ENCODE measurements around the gene PHLDB3. TPM values are rescaled to one million over a fixed set of nuclear protein-coding genes. Genes with fewer than 3 reads are reported as not detected.

PHLDB3 gene
- total and polyA plus RNA-seq, 2 of the 4 experiments (the other 2 are of a cell fraction): 2.9 to 10.6 TPM

- DNase-seq (no peak), ATAC-seq (ENCODE audit: low read depth) (no peak)
- peaks cover 0 to 11% of the 10 kb centered on the region in 2 experiments; a peak in 3 of 4 replicates for H3K79me1 ChIP-seq (ENCODE audit: low read depth in 1 of 2, low read length in 2 of 2)
- H3K4me1 ChIP-seq (ENCODE audit: control insufficient read depth, insufficient read depth, low read length): peaks cover 4% of the 10 kb centered on the region; the same call in 1 of the 2 replicates
- H3K9me3 ChIP-seq (ENCODE audit: control insufficient read depth, insufficient read depth, low read length): no peaks in the 10 kb centered on the region
- ChIA-PET CTCF (interaction anchor here (0.6 to 1.3 kb wide), 2 partner anchors 12 to 55 kb away, joined by 3 to 4 read pairs; no protein-coding TSS in a partner anchor), POLR2A (ENCODE audit: unreplicated experiment) (interaction anchor here (0.5 kb wide), 1 partner anchor 67 kb away, joined by 4 read pairs; no protein-coding TSS in a partner anchor)
- no peak overlapping the region for H3K56ac ChIP-seq (ENCODE audit: extremely low read depth, insufficient read depth, low read length)
- H2BK120ac ChIP-seq (ENCODE audit: low read depth, low read length): no peak overlapping the region
- H3K18ac ChIP-seq (ENCODE audit: low read depth, low read length): no peak overlapping the region
- no peak overlapping the region for H2BK20ac ChIP-seq (ENCODE audit: low read depth, low read length)
- dilution Hi-C loops (cut with HindIII; ENCODE audit: low sequenced_read_pairs, unreplicated experiment) (no loop called here), in situ Hi-C loops (cut with MboI; ENCODE audit: low sequenced_read_pairs) (no loop called here), intact Hi-C loops (cut with micrococcal nuclease) (no loop called here)
- H3K27ac ChIP-seq (ENCODE audit: insufficient read depth, low read length): no peak overlapping the region
- no peak overlapping the region for H2BK5ac ChIP-seq (ENCODE audit: low read depth, low read length, poor library complexity, severe bottlenecking)
- H3K36me3 ChIP-seq (ENCODE audit: control insufficient read depth, insufficient read depth, low read length): peaks cover 9% of the 10 kb centered on the region
- WGBS, 2 experiments (ENCODE audit: extremely low coverage in 2 of 2, insufficient read length in 1 of 2): 32% methylated on average over 6 of the region's 43 CpGs; no CpG with 5 or more reads in 1 of the 2 experiments
- no peak overlapping the region for H3K14ac ChIP-seq (replicated peaks; ENCODE audit: low read depth, low read length)
- H2AK5ac ChIP-seq (ENCODE audit: low read depth, low read length): peak overlapping the region; percentile 15; the same call in 1 of the 2 replicates
- peak overlapping the region; percentile 78 for H2AFZ ChIP-seq (replicated peaks; ENCODE audit: low read length, poor library complexity)
- H3K9me1 ChIP-seq (ENCODE audit: insufficient read depth, low read length): no peaks in the 10 kb centered on the region
- H4K8ac ChIP-seq (ENCODE audit: low read depth in 2 of 2, low read length in 2 of 2): no peak overlapping the region; a peak in 1 of 4 replicates
- no TSS peak for BruUV-seq (replicated peaks)
- H3K27me3 ChIP-seq (ENCODE audit: control insufficient read depth, insufficient read depth, low read length): no peaks in the 10 kb centered on the region
- H3K4me3 ChIP-seq (ENCODE audit: insufficient read depth, low read depth, low read length): no peak overlapping the region
- no peak overlapping the region for H3K9ac ChIP-seq (ENCODE audit: low read depth, low read length)
- H3K23ac ChIP-seq (ENCODE audit: low read depth, low read length): no peak overlapping the region
- 0 out of 2 replicates have a peak overlapping the region, but pooled peaks have one; percentile 9 for H3K4ac ChIP-seq (ENCODE audit: low read depth, low read length)
- H2BK15ac ChIP-seq (ENCODE audit: low read depth, low read length): no peak overlapping the region
- H2AK9ac ChIP-seq (replicated peaks; ENCODE audit: low read depth, low read length, poor library complexity): no peak overlapping the region
- no peak overlapping the region for H4K91ac ChIP-seq (ENCODE audit: insufficient read depth, low read depth, low read length)
- no peaks in the 10 kb centered on the region; the same call in 1 of the 2 replicates for H4K20me1 ChIP-seq (ENCODE audit: insufficient read depth, low read length)
- H3K4me2 ChIP-seq (ENCODE audit: low read depth, low read length): no peak overlapping the region
- H4K5ac ChIP-seq (ENCODE audit: low read depth, low read length): no peak overlapping the region
- TF ChIP-seq MXI1 (IDR thresholded peaks at IDR 0.05; ENCODE audit: borderline replicate concordance, low read depth, low read length) (no peak), MAFK (IDR thresholded peaks at IDR 0.05; ENCODE audit: low read depth, low read length) (no peak), RAD21 (IDR thresholded peaks at IDR 0.05; ENCODE audit: low read length) (no peak), NFE2L2 (IDR thresholded peaks at IDR 0.05; ENCODE audit: low read depth, low read length) (no peak), CHD1 (IDR thresholded peaks at IDR 0.05; ENCODE audit: low read depth, low read length) (no peak), USF2 (IDR thresholded peaks at IDR 0.05; ENCODE audit: low read depth, low read length) (no peak), SMC3 (IDR thresholded peaks at IDR 0.05; ENCODE audit: low read depth, low read length) (no peak), ELK1 (IDR thresholded peaks at IDR 0.05; ENCODE audit: borderline replicate concordance, low read depth, low read length) (no peak), CTCF (conservative IDR thresholded peaks at IDR 0.05; ENCODE audit: low read depth, low read length) (no peak), CEBPB (IDR thresholded peaks at IDR 0.05; ENCODE audit: low read depth, low read length) (no peak), POLR2A (IDR thresholded peaks at IDR 0.05; ENCODE audit: low read depth, low read length) (no peak), RCOR1 (IDR thresholded peaks at IDR 0.05; ENCODE audit: insufficient replicate concordance, low read length) (no peak), MAZ (IDR thresholded peaks at IDR 0.05; ENCODE audit: borderline replicate concordance, low read depth, low read length) (no peak), FOS (IDR thresholded peaks at IDR 0.05; ENCODE audit: low read depth, low read length) (no peak)
Measured at GRCh38 chr19:43501661-43502418, 2.7 kb downstream of the PHLDB3 start.
